Measurements from ENCODE around the gene DCXR. TPM values are rescaled to one million over a fixed set of nuclear protein-coding genes. Genes with fewer than 3 reads are reported as not detected.

DCXR gene
- total RNA-seq, 1 donor from 2014 or later, result 138 TPM

- ATAC-seq, result no peak
Measured at GRCh38 chr17:82021900-82022309, 15.6 kb downstream of the DCXR start.

- ATAC-seq, result peak; percentile 3
Measured at GRCh38 chr17:82021107-82021899, 16.2 kb downstream of the DCXR start.

GRCh38 chr17:82020572-82021106, 16.9 kb downstream of the DCXR start:
- no peak for ATAC-seq

GRCh38 chr17:82019690-82020571, 17.6 kb downstream of the DCXR start:
- ATAC-seq, result no peak

- ATAC-seq, result no peak
Measured at GRCh38 chr17:82018989-82019689, 18.4 kb downstream of the DCXR start.

- no peak for ATAC-seq
Measured at GRCh38 chr17:82018152-82018988, 19.1 kb downstream of the DCXR start.

GRCh38 chr17:82017612-82018151, 19.8 kb downstream of the DCXR start:
- no peak for ATAC-seq

GRCh38 chr17:82016875-82017459, 20.5 kb downstream of the DCXR start:
- no peak for ATAC-seq

- no peak for ATAC-seq
Measured at GRCh38 chr17:82016061-82016874, 21.2 kb downstream of the DCXR start.

GRCh38 chr17:82015311-82015971, 22.1 kb downstream of the DCXR start:
- no peak for ATAC-seq

- ATAC-seq, result no peak
Measured at GRCh38 chr17:82014971-82015310, 22.6 kb downstream of the DCXR start.

- peak; percentile 53 for ATAC-seq
Measured at GRCh38 chr17:82014432-82014831, 23.1 kb downstream of the DCXR start.

GRCh38 chr17:82013772-82014321, 23.6 kb downstream of the DCXR start:
- ATAC-seq, result no peak

GRCh38 chr17:82013341-82013740, 24.2 kb downstream of the DCXR start:
- ATAC-seq, result peak; percentile 46

GRCh38 chr17:82012640-82013295, 24.7 kb downstream of the DCXR start:
- no peak for ATAC-seq

GRCh38 chr17:82012261-82012639, 25.2 kb downstream of the DCXR start:
- ATAC-seq, result no peak

GRCh38 chr17:82011617-82012187, 25.8 kb downstream of the DCXR start:
- ATAC-seq, result no peak

Data from esophagus mucosa (tissue), 1 donor.